GM21723 (cell line): Measurements from ENCODE around the gene PLCH1.

Experiments
- ATAC-seq: cut with Tn5 transposase; IDR thresholded peaks from one replicate; pipeline ENCODE4 v1.9.1; 2021; ENCODE audit warnings: mild to moderate bottlenecking, moderate library complexity; ENCODE audit not compliant: unreplicated experiment

The PLCH1 gene

GRCh38 chr3:155553780-155554179 lies 191.1 kb downstream of the PLCH1 start:
- ATAC-seq = no peak

GRCh38 chr3:155553326-155553725 lies 191.5 kb downstream of the PLCH1 start:
- no peak for ATAC-seq

GRCh38 chr3:155550391-155550790 lies 194.5 kb downstream of the PLCH1 start:
- ATAC-seq = no peak

GRCh38 chr3:155549087-155549486 lies 195.8 kb downstream of the PLCH1 start:
- ATAC-seq = peak; percentile 76

GRCh38 chr3:155548195-155548594 lies 196.7 kb downstream of the PLCH1 start:
- ATAC-seq = no peak

- no peak for ATAC-seq
These were observed 209.8 kb downstream of the PLCH1 start for GRCh38 chr3:155535098-155535497.

- no peak for ATAC-seq
These were observed 216.3 kb downstream of the PLCH1 start for GRCh38 chr3:155528579-155528978.

- no peak for ATAC-seq
These were observed 219.5 kb downstream of the PLCH1 start for GRCh38 chr3:155525324-155525833.

GRCh38 chr3:155520463-155520862 lies 224.4 kb downstream of the PLCH1 start:
- ATAC-seq = no peak

GRCh38 chr3:155519078-155519477 lies 225.8 kb downstream of the PLCH1 start:
- peak; percentile 52 for ATAC-seq

GRCh38 chr3:155517903-155518302 lies 227.0 kb downstream of the PLCH1 start:
- no peak for ATAC-seq

GRCh38 chr3:155516439-155516838 lies 228.4 kb downstream of the PLCH1 start:
- ATAC-seq = no peak

- ATAC-seq = no peak
These were observed 232.0 kb downstream of the PLCH1 start for GRCh38 chr3:155512867-155513261.

GRCh38 chr3:155512175-155512866 lies 232.6 kb downstream of the PLCH1 start:
- ATAC-seq = no peak

- no peak for ATAC-seq
These were observed 240.2 kb downstream of the PLCH1 start for GRCh38 chr3:155504682-155505081.

GRCh38 chr3:155502630-155503029 lies 242.2 kb downstream of the PLCH1 start:
- ATAC-seq = no peak

- ATAC-seq = no peak
These were observed 244.6 kb downstream of the PLCH1 start for GRCh38 chr3:155500194-155500818.

- ATAC-seq = no peak
These were observed 246.8 kb downstream of the PLCH1 start for GRCh38 chr3:155497930-155498647.

- no peak for ATAC-seq
These were observed 248.7 kb downstream of the PLCH1 start for GRCh38 chr3:155496206-155496605.

GRCh38 chr3:155495387-155495786 lies 249.5 kb downstream of the PLCH1 start:
- peak; percentile 79 for ATAC-seq

- ATAC-seq = peak; percentile 67
These were observed 250.5 kb downstream of the PLCH1 start for GRCh38 chr3:155494332-155494731.

- no peak for ATAC-seq
These were observed 252.0 kb downstream of the PLCH1 start for GRCh38 chr3:155492841-155493240.
